ENCODE results near the gene CADM4. TPM values are rescaled to one million over a fixed set of nuclear protein-coding genes. Genes with fewer than 3 reads are reported as not detected.

CADM4 gene
- total RNA-seq, 1 experiment from 2014 or later = 28.7 TPM

Other genes starting within 250 kb of the CADM4 start
- gene TEX101, start 225.0 kb downstream of the CADM4 start, total RNA-seq (2021; ENCODE audit: unreplicated experiment) = not detected
- 3.6 TPM for gene LYPD3, start 174.2 kb downstream of the CADM4 start, total RNA-seq (2021; ENCODE audit: unreplicated experiment)
- 15.5 TPM for gene PHLDB3, start 135.1 kb downstream of the CADM4 start, total RNA-seq (2021; ENCODE audit: unreplicated experiment)
- 64.3 TPM for gene ETHE1, start 112.6 kb downstream of the CADM4 start, total RNA-seq (2021; ENCODE audit: unreplicated experiment)
- 1.9 TPM for gene ZNF575, start 106.7 kb downstream of the CADM4 start, total RNA-seq (2021; ENCODE audit: unreplicated experiment)
- gene XRCC1, start 64.3 kb downstream of the CADM4 start, total RNA-seq (2021; ENCODE audit: unreplicated experiment) = 37.4 TPM
- 0.17 TPM for gene PINLYP, start 64.0 kb downstream of the CADM4 start, total RNA-seq (2021; ENCODE audit: unreplicated experiment)
- gene IRGQ, start 43.7 kb downstream of the CADM4 start, total RNA-seq (2021; ENCODE audit: unreplicated experiment) = 14.6 TPM
- gene ZNF576, start 43.3 kb downstream of the CADM4 start, total RNA-seq (2021; ENCODE audit: unreplicated experiment) = 11.2 TPM
- not detected for gene SRRM5, start 27.8 kb downstream of the CADM4 start, total RNA-seq (2021; ENCODE audit: unreplicated experiment)
- gene ZNF428, start 20.2 kb downstream of the CADM4 start, total RNA-seq (2021; ENCODE audit: unreplicated experiment) = 39.6 TPM
- 98.1 TPM for gene PLAUR, start 30.3 kb upstream of the CADM4 start, total RNA-seq (2021; ENCODE audit: unreplicated experiment)
- gene IRGC, start 76.2 kb upstream of the CADM4 start, total RNA-seq (2021; ENCODE audit: unreplicated experiment) = not detected
- gene SMG9, start 115.1 kb upstream of the CADM4 start, total RNA-seq (2021; ENCODE audit: unreplicated experiment) = 80.2 TPM
- gene KCNN4, start 141.1 kb upstream of the CADM4 start, total RNA-seq (2021; ENCODE audit: unreplicated experiment) = 72.9 TPM
- 7.6 TPM for gene LYPD5, start 162.6 kb upstream of the CADM4 start, total RNA-seq (2021; ENCODE audit: unreplicated experiment)
- 7.6 TPM for gene ZNF283, start 187.5 kb upstream of the CADM4 start, total RNA-seq (2021; ENCODE audit: unreplicated experiment)
- gene ZNF404, start 244.1 kb upstream of the CADM4 start, total RNA-seq (2021; ENCODE audit: unreplicated experiment) = not detected